ENCODE data around the gene WDFY2. TPM values are rescaled to one million over a fixed set of nuclear protein-coding genes. Genes with fewer than 3 reads are reported as not detected.

Gene WDFY2
- total and polyA plus RNA-seq, 4 donors = 9.8 to 15.7 (median 14.3) TPM

DNA sequence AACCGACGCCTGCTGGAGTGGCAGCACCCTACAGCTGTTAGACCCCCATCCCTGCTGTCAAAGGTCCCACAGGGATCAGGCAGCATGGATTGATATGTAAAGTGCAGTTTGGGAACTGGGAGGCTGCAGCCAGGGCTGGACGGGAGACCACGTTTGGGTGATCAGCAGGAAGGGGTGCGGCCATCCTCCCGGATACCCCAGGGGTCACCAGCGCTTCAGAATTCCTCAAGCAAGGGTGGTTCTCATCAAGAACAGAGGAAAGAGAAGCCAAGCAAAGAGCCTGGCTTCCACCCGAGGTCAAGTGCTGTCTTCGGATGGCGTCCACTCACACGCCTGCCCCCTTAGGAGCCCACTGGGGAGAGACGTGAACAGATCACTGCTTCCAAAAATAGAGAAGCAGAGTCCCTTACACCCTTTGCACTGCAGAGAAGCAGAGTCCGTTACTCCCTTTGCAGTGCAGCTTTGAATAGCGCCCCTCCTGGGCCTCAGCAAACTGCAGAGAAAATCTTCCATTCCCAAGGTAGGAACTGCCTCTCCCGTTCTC, 184.2 kb downstream of the WDFY2 start:
- Histone ChIP-seq H3K4me3 (ENCODE audit: low read depth, low read length) (no peak overlapping the region), H3K27ac (ENCODE audit: low read depth, low read length) (no peak overlapping the region), H3K4me1 (ENCODE audit: control insufficient read depth, insufficient read depth, low read length) (peaks cover 22% of the 10 kb centered on the region), H3K9me3 (ENCODE audit: control insufficient read depth, insufficient read depth, low read length) (no peaks in the 10 kb centered on the region), H3K36me3 (ENCODE audit: control insufficient read depth, insufficient read depth, low read length) (peaks cover 20% of the 10 kb centered on the region), H3K27me3 (ENCODE audit: control insufficient read depth, insufficient read depth, low read length) (no peaks in the 10 kb centered on the region)
- DNase-seq (ENCODE audit: low read depth in 4 of 6, low spot score in 6 of 6) = no peak
- WGBS (ENCODE audit: insufficient coverage) = 63% methylated on average over 15 of the region's 15 CpGs

DNA sequence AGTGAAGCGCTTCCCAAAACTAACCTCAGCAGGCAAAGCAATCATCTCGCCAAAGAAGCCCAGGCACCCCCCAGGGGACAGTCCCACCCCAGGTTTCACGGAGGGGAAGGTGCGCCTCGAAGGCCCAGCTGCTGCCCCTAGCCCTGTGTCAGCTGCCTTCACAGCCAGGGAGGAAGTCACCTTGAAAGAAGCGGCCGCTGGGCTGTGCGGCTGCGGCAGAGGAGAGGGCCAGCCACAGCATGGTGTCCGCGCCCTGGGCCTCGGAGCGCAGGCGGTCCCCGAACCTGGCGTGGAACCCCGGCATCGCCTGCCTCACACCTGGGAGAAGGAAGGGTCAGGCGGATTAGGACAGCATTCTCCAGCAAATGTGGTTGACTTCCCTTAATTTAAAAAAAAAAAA, 184.7 kb downstream of the WDFY2 start:
- DNase-seq (ENCODE audit: low read depth in 4 of 6, low spot score in 6 of 6) = no peak
- Histone ChIP-seq H3K27me3 (ENCODE audit: control insufficient read depth, insufficient read depth, low read length) (no peaks in the 10 kb centered on the region), H3K27ac (ENCODE audit: low read depth, low read length) (no peak overlapping the region), H3K9me3 (ENCODE audit: control insufficient read depth, insufficient read depth, low read length) (no peaks in the 10 kb centered on the region), H3K4me3 (ENCODE audit: low read depth, low read length) (no peak overlapping the region), H3K36me3 (ENCODE audit: control insufficient read depth, insufficient read depth, low read length) (peaks cover 20% of the 10 kb centered on the region), H3K4me1 (ENCODE audit: control insufficient read depth, insufficient read depth, low read length) (peaks cover 21% of the 10 kb centered on the region)
- WGBS (ENCODE audit: insufficient coverage) = 84% methylated on average over 17 of the region's 19 CpGs

DNA sequence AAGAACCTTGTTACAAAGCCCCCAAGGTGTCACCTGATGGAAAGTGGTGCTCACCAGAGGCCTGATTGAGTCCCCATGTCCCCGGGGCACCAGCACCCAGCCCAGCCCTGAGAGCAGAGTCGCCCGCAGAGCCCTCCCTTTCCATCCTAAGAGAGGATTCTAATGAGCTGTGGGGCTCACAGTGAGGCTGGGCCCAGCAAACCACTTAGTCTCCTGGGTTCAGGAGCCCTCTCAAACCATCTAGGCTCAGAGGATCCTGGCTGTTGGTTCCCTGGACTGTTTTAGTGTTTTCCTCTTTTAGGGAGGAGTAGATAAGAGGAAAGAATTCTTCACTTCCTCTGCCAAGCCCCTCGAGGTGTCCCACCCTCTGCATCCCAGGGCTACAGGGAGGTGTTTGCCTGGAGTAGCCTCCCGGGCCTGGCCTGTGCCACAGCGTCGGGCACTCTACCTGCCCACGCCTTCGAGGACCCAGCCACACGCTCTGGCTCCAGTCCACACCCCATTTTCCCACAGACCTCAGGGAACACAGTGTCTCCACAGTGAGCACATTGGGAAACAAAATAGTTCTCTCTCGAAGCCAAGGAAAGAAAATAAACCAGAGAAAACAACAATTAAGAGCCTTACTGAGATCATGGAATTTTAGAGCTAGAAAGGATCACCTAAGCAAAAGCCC, 185.3 kb downstream of the WDFY2 start:
- Histone ChIP-seq H3K4me3 (ENCODE audit: low read depth, low read length) (no peak overlapping the region), H3K36me3 (ENCODE audit: control insufficient read depth, insufficient read depth, low read length) (peaks cover 17% of the 10 kb centered on the region), H3K27ac (ENCODE audit: low read depth, low read length) (no peak overlapping the region), H3K27me3 (ENCODE audit: control insufficient read depth, insufficient read depth, low read length) (no peaks in the 10 kb centered on the region), H3K4me1 (ENCODE audit: control insufficient read depth, insufficient read depth, low read length) (peaks cover 15% of the 10 kb centered on the region), H3K9me3 (ENCODE audit: control insufficient read depth, insufficient read depth, low read length) (no peaks in the 10 kb centered on the region)
- no peak for DNase-seq (ENCODE audit: low read depth in 4 of 6, low spot score in 6 of 6)
- 94% methylated on average over 7 of the region's 11 CpGs for WGBS (ENCODE audit: insufficient coverage)

DNA sequence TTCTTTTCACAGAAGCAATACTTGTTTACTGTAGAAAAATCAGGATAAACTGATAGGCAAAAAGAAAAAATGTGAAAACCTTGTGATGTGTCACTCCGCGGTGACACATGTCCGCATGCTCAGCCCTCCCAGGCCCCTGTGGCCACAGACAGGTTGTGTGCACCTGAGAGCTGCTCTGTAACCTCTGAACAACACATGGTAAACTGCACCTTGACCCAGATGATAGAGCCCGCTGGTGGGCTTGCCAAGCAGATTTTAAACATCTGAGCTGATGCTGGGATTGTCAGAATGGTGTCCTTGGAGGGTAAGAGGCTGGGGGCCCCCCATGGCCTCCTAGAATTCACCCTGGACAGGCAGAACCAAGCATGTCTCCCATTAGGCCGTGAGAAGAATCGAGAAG, 185.9 kb downstream of the WDFY2 start:
- peaks cover 11% of the 10 kb centered on the region for H3K4me1 ChIP-seq (ENCODE audit: control insufficient read depth, insufficient read depth, low read length)
- H3K9me3 ChIP-seq (ENCODE audit: control insufficient read depth, insufficient read depth, low read length) = no peaks in the 10 kb centered on the region
- 95% methylated on average over 4 of the region's 6 CpGs for WGBS (ENCODE audit: insufficient coverage)
- H3K27me3 ChIP-seq (ENCODE audit: control insufficient read depth, insufficient read depth, low read length) = no peaks in the 10 kb centered on the region
- no peak overlapping the region for H3K4me3 ChIP-seq (ENCODE audit: low read depth, low read length)
- DNase-seq (ENCODE audit: low read depth in 4 of 6, low spot score in 6 of 6) = no peak
- no peak overlapping the region for H3K27ac ChIP-seq (ENCODE audit: low read depth, low read length)
- H3K36me3 ChIP-seq (ENCODE audit: control insufficient read depth, insufficient read depth, low read length) = peaks cover 13% of the 10 kb centered on the region

DNA sequence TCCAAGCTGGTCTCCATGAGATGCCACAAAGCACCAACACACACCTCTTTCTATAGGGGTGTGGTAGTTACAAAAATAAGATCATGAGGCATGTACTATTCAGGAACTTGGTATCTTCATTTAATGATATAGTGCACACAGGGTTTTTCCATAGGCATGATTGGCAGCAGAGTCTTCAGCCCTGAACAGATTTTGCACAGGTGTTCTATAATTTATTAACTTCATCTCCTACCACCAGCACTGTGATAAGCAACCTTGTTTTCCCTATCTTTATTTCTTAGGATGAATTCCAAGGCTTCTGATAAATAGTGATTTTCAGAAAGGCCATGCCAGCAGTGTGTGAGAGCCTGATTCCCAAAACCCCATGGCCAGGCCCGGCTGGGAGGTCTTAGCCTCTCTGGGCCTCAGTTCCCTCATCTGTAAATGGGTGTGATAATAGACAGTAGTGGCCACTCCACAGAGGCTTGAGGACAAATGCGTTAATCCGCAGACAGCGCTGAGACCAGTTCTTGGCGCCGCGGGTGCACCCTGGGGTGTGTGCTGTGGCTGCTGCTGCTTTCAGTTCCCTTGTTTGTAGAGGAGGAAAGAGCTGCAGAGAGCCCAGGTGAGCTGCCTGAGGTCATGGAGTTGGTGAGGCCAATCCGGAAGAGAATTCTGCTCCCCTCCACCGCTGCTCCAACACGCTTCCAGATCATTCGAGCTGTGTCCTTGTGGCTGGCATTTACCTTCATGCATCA, 186.6 kb downstream of the WDFY2 start:
- Histone ChIP-seq H3K9me3 (ENCODE audit: control insufficient read depth, insufficient read depth, low read length) (no peaks in the 10 kb centered on the region), H3K4me3 (ENCODE audit: low read depth, low read length) (no peak overlapping the region), H3K4me1 (ENCODE audit: control insufficient read depth, insufficient read depth, low read length) (peaks cover 11% of the 10 kb centered on the region), H3K27ac (ENCODE audit: low read depth, low read length) (no peak overlapping the region), H3K27me3 (ENCODE audit: control insufficient read depth, insufficient read depth, low read length) (no peaks in the 10 kb centered on the region), H3K36me3 (ENCODE audit: control insufficient read depth, insufficient read depth, low read length) (peaks cover 13% of the 10 kb centered on the region)
- no peak for DNase-seq (ENCODE audit: low read depth in 4 of 6, low spot score in 6 of 6)
- 93% methylated on average over 7 of the region's 11 CpGs for WGBS (ENCODE audit: insufficient coverage)

DNA sequence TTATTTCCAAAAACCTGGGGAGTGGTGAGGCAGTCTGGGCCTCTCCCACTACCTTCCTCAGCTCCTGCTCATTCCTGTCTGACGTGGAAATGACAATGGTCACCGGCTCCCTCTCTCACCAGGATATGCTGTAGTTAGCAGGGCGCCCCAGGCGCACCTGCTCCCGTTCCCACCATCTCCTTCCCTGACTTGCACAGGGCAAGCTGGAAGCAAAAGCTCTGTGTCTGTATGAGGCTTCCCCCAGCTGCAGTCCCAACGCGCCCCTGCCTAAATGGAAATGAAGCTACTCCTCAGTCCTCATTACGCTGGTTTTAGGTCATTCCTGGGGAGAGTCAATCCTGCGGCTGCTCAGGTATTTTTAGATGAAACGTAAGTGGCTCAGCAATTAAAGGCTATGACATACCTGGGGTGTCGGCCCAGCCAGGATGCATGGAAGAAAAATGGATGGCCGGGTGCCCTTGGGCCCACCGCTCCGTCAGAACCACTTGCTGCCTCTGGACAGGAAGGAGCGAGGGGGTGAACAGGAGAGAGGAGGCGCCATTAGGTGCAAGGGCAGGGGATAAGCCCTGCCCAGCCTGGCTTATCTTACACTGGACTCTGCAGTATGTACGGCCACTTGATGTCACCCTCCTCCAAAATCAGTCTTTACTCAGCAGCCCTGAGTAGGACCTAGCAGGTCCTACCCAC, 187.3 kb downstream of the WDFY2 start:
- 82% methylated on average over 16 of the region's 17 CpGs for WGBS (ENCODE audit: insufficient coverage)
- H3K4me3 ChIP-seq (ENCODE audit: low read depth, low read length) = no peak overlapping the region
- H3K4me1 ChIP-seq (ENCODE audit: control insufficient read depth, insufficient read depth, low read length) = peaks cover 11% of the 10 kb centered on the region
- H3K27me3 ChIP-seq (ENCODE audit: control insufficient read depth, insufficient read depth, low read length) = no peaks in the 10 kb centered on the region
- H3K27ac ChIP-seq (ENCODE audit: low read depth, low read length) = no peak overlapping the region
- H3K36me3 ChIP-seq (ENCODE audit: control insufficient read depth, insufficient read depth, low read length) = peaks cover 13% of the 10 kb centered on the region
- no peak for DNase-seq (ENCODE audit: low read depth in 4 of 6, low spot score in 6 of 6)
- H3K9me3 ChIP-seq (ENCODE audit: control insufficient read depth, insufficient read depth, low read length) = no peaks in the 10 kb centered on the region

DNA sequence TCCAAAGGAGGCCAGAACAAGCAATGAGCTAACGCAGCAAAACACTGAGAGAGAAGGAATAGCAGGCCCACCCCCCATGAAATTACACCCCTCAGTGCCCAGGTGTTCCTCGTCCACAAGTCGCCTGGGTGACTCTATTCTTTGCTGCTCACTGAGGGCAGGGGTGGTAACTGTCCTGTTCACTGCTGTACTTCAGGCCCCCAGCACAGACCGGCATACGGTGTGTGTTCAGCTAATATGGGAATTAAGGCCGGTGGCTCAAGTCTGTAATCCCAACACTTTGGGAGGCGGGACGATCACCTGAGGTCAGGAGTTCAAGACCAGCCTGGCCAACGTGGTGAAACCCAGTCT, 187.8 kb downstream of the WDFY2 start:
- 95% methylated on average over 3 of the region's 9 CpGs for WGBS (ENCODE audit: insufficient coverage)
- Histone ChIP-seq H3K27me3 (ENCODE audit: control insufficient read depth, insufficient read depth, low read length) (no peaks in the 10 kb centered on the region), H3K4me1 (ENCODE audit: control insufficient read depth, insufficient read depth, low read length) (peaks cover 11% of the 10 kb centered on the region), H3K4me3 (ENCODE audit: low read depth, low read length) (no peak overlapping the region), H3K36me3 (ENCODE audit: control insufficient read depth, insufficient read depth, low read length) (peaks cover 11% of the 10 kb centered on the region), H3K27ac (ENCODE audit: low read depth, low read length) (no peak overlapping the region), H3K9me3 (ENCODE audit: control insufficient read depth, insufficient read depth, low read length) (no peaks in the 10 kb centered on the region)
- no peak for DNase-seq (ENCODE audit: low read depth in 4 of 6, low spot score in 6 of 6)

DNA sequence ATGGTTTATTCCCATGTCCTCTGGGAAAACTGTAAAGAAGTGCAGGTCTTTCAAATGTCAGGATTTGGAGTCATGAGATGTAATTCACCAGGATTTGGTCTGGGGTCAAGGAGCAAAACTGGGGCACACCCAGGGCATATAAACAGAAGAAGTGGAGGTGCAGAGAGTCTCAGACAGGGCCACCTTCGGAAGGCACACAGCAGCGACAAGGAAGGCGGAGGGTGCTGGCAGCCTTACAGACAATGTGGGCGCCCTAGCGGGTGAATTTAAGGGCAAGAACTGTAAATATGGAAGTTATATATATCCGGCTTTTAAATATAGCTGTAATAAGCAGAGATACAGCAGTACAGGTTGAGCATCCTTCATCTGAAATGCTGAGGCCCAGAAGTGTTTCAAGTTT, 188.5 kb downstream of the WDFY2 start:
- Histone ChIP-seq H3K4me3 (ENCODE audit: low read depth, low read length) (no peak overlapping the region), H3K36me3 (ENCODE audit: control insufficient read depth, insufficient read depth, low read length) (peaks cover 9% of the 10 kb centered on the region), H3K9me3 (ENCODE audit: control insufficient read depth, insufficient read depth, low read length) (no peaks in the 10 kb centered on the region), H3K27me3 (ENCODE audit: control insufficient read depth, insufficient read depth, low read length) (no peaks in the 10 kb centered on the region), H3K27ac (ENCODE audit: low read depth, low read length) (no peak overlapping the region), H3K4me1 (ENCODE audit: control insufficient read depth, insufficient read depth, low read length) (peaks cover 13% of the 10 kb centered on the region)
- no peak for DNase-seq (ENCODE audit: low read depth in 4 of 6, low spot score in 6 of 6)
- 97% methylated on average over 5 of the region's 6 CpGs for WGBS (ENCODE audit: insufficient coverage)

DNA sequence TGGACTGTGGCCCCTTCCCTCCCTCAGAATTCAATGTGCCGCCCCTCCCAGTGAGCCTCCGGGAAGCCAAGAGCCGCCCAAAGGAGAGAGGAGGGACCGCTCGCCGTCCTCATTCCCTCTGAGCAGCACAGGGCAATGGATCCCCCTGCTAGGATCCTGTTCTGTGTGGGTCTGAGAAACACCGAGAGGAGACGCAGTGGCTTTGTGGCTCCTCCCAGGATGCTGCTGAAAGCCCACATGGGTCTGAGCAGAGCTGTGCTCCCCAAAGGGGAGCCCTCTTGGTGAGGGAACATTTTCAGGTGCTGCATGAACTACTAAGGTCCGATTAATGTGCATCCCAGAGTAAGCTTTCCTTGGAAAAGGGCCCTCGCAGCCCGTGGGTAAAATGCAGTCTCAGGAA, 189.3 kb downstream of the WDFY2 start:
- no peak for DNase-seq (ENCODE audit: low read depth in 4 of 6, low spot score in 6 of 6)
- Histone ChIP-seq H3K27me3 (ENCODE audit: control insufficient read depth, insufficient read depth, low read length) (no peaks in the 10 kb centered on the region), H3K27ac (ENCODE audit: low read depth, low read length) (no peak overlapping the region), H3K4me1 (ENCODE audit: control insufficient read depth, insufficient read depth, low read length) (peaks cover 20% of the 10 kb centered on the region), H3K36me3 (ENCODE audit: control insufficient read depth, insufficient read depth, low read length) (peaks cover 5% of the 10 kb centered on the region), H3K9me3 (ENCODE audit: control insufficient read depth, insufficient read depth, low read length) (no peaks in the 10 kb centered on the region), H3K4me3 (ENCODE audit: low read depth, low read length) (no peak overlapping the region)
- WGBS (ENCODE audit: insufficient coverage) = 82% methylated on average over 7 of the region's 11 CpGs

Data from spinal cord (tissue), 10 donors.